ENCODE measurements around the gene C2CD2.
"Not testable (repeated sequence)": the region's sequence is repeated elsewhere in the genome, so short reads cannot be mapped to it uniquely, and the experiment has no call there.

The C2CD2 gene

DNA sequence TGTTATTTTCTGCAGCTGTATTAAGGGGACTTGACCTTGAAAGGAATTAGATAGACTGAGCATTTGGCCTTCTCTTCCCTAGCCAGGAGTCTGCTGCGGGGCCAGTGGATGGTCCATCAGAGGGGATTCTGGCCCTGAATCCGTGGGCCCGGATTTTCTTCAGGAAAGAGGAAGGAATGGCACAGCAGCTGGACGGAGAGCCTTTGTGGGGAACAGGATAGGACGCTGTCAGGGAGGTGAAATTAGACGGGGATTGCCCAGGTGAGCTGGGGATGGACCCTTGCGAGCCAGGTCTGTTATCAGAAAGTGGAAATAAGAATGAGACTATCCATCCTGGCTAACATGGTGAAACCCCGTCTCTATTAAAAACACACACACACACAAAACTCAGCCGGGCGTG, 1.7 kb upstream of the C2CD2 start:
- H3K9ac ChIP-seq (ENCODE audit: low read length), result no peak overlapping the region
- H3K4me1 ChIP-seq (ENCODE audit: control insufficient read depth, insufficient read depth, low read length), result peaks cover 44% of the 10 kb centered on the region
- H3K36me3 ChIP-seq (ENCODE audit: control insufficient read depth, insufficient read depth, low read length, severe bottlenecking), result peaks cover under 1% of the 10 kb centered on the region
- H3K9me3 ChIP-seq (ENCODE audit: control insufficient read depth, low read length), result no peaks in the 10 kb centered on the region
- no peaks in the 10 kb centered on the region for H3K27me3 ChIP-seq (replicated peaks; ENCODE audit: control insufficient read depth, insufficient read depth, low read length)
- H3K4me3 ChIP-seq (ENCODE audit: low read length), result no peak overlapping the region
- DNase-seq (ENCODE audit: low read depth), result no peak

DNA sequence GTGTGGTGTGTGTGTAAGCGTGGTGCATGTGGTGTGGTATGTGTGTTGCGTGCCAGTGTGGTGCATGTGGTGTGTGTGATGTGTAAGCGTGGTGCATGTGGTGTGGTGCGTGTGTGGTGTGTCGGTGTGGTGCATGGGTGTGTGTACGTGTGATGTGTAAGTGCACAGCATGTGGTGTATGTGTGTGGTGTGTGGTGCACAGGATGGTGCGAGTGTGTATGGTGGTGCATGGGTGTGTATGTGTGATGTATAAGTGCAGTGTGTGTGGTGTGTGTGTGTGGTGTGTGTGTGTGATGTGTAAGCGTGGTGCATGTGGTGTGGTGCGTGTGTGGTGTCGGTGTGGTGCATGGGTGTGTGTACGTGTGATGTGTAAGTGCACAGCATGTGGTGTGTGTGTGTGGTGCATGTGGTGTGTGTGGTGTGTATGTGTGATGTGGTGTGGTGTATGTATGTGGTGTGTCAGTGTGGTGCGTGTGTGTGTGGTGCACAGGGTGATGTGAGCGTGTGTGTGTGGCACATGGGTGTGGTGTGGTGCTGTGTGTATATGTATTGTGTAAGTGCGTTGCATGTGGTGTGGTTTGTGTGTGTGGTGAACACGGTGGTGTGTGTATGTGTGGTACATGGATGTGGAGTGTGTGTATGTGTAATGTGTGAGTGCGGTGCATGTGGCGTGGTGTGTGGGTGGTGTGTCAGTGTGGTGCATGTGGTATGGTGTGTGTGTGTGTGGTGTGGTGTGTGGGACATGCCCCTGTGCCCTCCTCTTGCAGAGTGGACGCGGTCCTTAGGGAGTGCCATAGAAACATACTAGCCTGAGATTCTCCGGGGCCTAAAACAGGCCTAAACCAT, 1.1 kb upstream of the C2CD2 start:
- no peak overlapping the region for H3K9ac ChIP-seq (ENCODE audit: low read length)
- DNase-seq (ENCODE audit: low read depth), result no peak
- peaks cover 5% of the 10 kb centered on the region for H3K36me3 ChIP-seq (ENCODE audit: control insufficient read depth, insufficient read depth, low read length, severe bottlenecking)
- peaks cover 48% of the 10 kb centered on the region for H3K4me1 ChIP-seq (ENCODE audit: control insufficient read depth, insufficient read depth, low read length)
- no peak overlapping the region for H3K4me3 ChIP-seq (ENCODE audit: low read length)
- no peaks in the 10 kb centered on the region for H3K9me3 ChIP-seq (ENCODE audit: control insufficient read depth, low read length)
- H3K27me3 ChIP-seq (replicated peaks; ENCODE audit: control insufficient read depth, insufficient read depth, low read length), result no peaks in the 10 kb centered on the region

GRCh38 chr21:41953249-41953830, 478 bp downstream of the C2CD2 start:
- H3K9ac ChIP-seq (ENCODE audit: low read length), result peak overlapping the region; percentile 94
- H3K4me3 ChIP-seq (ENCODE audit: low read length), result peak overlapping the region; percentile 95
- H3K27me3 ChIP-seq (replicated peaks; ENCODE audit: control insufficient read depth, insufficient read depth, low read length), result no peaks in the 10 kb centered on the region
- peak; percentile 56 for DNase-seq (ENCODE audit: low read depth)
- peaks cover 55% of the 10 kb centered on the region for H3K4me1 ChIP-seq (ENCODE audit: control insufficient read depth, insufficient read depth, low read length)
- H3K36me3 ChIP-seq (ENCODE audit: control insufficient read depth, insufficient read depth, low read length, severe bottlenecking), result peaks cover 5% of the 10 kb centered on the region
- no peaks in the 10 kb centered on the region for H3K9me3 ChIP-seq (ENCODE audit: control insufficient read depth, low read length)

DNA sequence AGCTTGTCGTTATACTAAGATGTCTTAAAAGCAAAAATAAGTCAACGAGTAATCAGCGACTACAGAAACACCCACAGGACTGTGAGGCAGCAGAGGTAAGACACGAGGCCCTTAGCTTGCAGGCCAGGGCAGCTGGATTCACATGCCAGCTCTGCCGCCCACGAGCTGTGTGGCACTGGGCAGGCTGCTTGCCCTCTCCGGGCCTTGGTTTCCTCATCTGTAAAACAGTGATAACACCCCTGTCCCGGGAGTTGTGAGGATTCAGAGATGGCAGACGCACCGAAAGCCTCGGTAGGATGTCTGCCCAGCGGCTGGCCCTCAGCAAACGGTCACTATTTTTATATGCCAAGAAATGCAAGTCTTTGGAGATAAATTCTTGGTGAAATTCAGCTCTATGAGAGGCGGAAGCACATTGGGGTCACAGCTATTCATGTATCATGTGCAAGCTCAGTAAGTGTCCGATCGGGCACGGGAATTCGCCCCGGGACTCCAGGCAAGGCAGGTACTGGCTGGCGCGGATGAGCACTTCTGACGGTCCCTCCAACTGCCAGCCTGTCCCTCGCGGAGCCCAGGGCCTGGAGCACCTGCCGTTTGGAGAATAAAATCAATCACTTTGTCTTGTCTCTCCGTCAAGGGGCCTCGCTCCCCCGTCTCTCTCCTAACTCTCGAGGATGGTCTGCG, 1.1 kb downstream of the C2CD2 start:
- Histone ChIP-seq H3K4me3 (ENCODE audit: low read length) (peak overlapping the region; percentile 95), H3K27me3 (replicated peaks; ENCODE audit: control insufficient read depth, insufficient read depth, low read length) (no peaks in the 10 kb centered on the region), H3K9ac (ENCODE audit: low read length) (peak overlapping the region; percentile 94), H3K9me3 (ENCODE audit: control insufficient read depth, low read length) (no peaks in the 10 kb centered on the region), H3K36me3 (ENCODE audit: control insufficient read depth, insufficient read depth, low read length, severe bottlenecking) (peaks cover 5% of the 10 kb centered on the region), H3K4me1 (ENCODE audit: control insufficient read depth, insufficient read depth, low read length) (peaks cover 54% of the 10 kb centered on the region)
- DNase-seq (ENCODE audit: low read depth), result no peak

DNA sequence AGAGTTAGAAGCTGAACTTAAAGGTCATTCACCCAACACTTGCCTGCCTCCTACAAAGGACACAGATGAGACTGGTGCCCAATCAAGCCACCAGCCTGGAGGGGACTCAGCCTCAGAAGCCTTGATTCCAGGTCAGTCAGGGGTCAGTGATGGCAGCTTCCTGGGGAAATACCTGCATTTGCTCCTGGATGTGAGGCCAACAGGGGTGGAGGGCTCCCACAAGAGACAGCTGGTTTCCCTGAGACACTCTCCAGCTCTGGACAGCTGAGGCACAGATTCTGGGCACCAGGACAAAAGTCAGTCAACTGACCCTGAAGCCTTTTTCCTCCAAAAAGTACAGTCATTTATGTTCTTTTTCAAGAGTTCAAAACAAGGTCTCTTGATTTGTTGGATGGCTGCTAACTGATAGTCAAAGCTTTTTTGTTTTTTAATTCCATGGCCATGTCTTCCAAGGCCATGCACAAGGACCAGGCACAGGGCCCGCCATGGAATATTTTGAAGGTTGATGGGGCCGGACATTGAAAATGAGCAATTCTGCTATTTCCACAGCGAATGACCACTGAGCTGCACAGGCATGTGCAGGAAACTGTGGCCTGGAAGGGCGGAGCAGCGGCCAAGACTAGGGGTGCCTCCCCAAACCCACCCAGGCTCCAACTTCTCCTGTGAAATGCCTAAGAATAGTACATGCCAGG, 1.8 kb downstream of the C2CD2 start:
- peaks cover 5% of the 10 kb centered on the region for H3K36me3 ChIP-seq (ENCODE audit: control insufficient read depth, insufficient read depth, low read length, severe bottlenecking)
- no peaks in the 10 kb centered on the region for H3K27me3 ChIP-seq (replicated peaks; ENCODE audit: control insufficient read depth, insufficient read depth, low read length)
- no peaks in the 10 kb centered on the region for H3K9me3 ChIP-seq (ENCODE audit: control insufficient read depth, low read length)
- H3K9ac ChIP-seq (ENCODE audit: low read length), result peak overlapping the region; percentile 94
- peak overlapping the region; percentile 95 for H3K4me3 ChIP-seq (ENCODE audit: low read length)
- no peak for DNase-seq (ENCODE audit: low read depth)
- H3K4me1 ChIP-seq (ENCODE audit: control insufficient read depth, insufficient read depth, low read length), result peaks cover 52% of the 10 kb centered on the region

GRCh38 chr21:41950941-41951351, 2.9 kb downstream of the C2CD2 start:
- Histone ChIP-seq H3K27me3 (replicated peaks; ENCODE audit: control insufficient read depth, insufficient read depth, low read length) (no peaks in the 10 kb centered on the region), H3K9ac (ENCODE audit: low read length) (peak overlapping the region; percentile 28), H3K9me3 (ENCODE audit: control insufficient read depth, low read length) (no peaks in the 10 kb centered on the region), H3K4me3 (ENCODE audit: low read length) (peak overlapping the region; percentile 95), H3K36me3 (ENCODE audit: control insufficient read depth, insufficient read depth, low read length, severe bottlenecking) (peaks cover 5% of the 10 kb centered on the region), H3K4me1 (ENCODE audit: control insufficient read depth, insufficient read depth, low read length) (peaks cover 52% of the 10 kb centered on the region)
- DNase-seq (ENCODE audit: low read depth), result no peak

GRCh38 chr21:41949631-41950030, 4.2 kb downstream of the C2CD2 start:
- DNase-seq (ENCODE audit: low read depth); H3K27me3 ChIP-seq (replicated peaks; ENCODE audit: control insufficient read depth, insufficient read depth, low read length); H3K4me3 ChIP-seq (ENCODE audit: low read length); H3K9me3 ChIP-seq (ENCODE audit: control insufficient read depth, low read length); H3K9ac ChIP-seq (ENCODE audit: low read length); H3K36me3 ChIP-seq (ENCODE audit: control insufficient read depth, insufficient read depth, low read length, severe bottlenecking): not testable (repeated sequence)
- peaks cover 52% of the 10 kb centered on the region for H3K4me1 ChIP-seq (ENCODE audit: control insufficient read depth, insufficient read depth, low read length)

DNA sequence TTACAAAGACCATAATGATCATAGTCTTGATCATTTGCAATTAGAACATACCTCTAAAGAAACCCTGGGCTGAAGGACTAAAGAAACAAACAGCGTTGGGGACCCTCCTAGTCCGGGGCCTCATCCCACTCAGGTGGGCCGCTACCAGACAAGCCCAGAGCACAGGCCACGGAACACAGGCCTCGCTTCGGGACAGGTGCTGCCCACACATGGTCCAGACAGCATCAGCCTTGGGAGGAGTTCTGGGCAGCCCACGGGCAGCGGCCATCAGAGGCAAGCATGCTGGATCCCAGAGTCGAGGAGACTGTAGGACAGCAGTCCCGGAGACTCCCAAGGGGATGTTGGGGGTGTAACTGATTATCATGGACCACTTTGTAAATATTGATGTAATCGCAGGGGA, 4.9 kb downstream of the C2CD2 start:
- H3K9me3 ChIP-seq (ENCODE audit: control insufficient read depth, low read length), result no peaks in the 10 kb centered on the region
- no peak for DNase-seq (ENCODE audit: low read depth)
- H3K36me3 ChIP-seq (ENCODE audit: control insufficient read depth, insufficient read depth, low read length, severe bottlenecking), result peaks cover 5% of the 10 kb centered on the region
- peaks cover 48% of the 10 kb centered on the region for H3K4me1 ChIP-seq (ENCODE audit: control insufficient read depth, insufficient read depth, low read length)
- H3K9ac ChIP-seq (ENCODE audit: low read length), result peak overlapping the region; percentile 77
- no peaks in the 10 kb centered on the region for H3K27me3 ChIP-seq (replicated peaks; ENCODE audit: control insufficient read depth, insufficient read depth, low read length)
- H3K4me3 ChIP-seq (ENCODE audit: low read length), result no peak overlapping the region

- peak overlapping the region; percentile 61 for H3K4me3 ChIP-seq (ENCODE audit: low read length)
- H3K4me1 ChIP-seq (ENCODE audit: control insufficient read depth, insufficient read depth, low read length), result peaks cover 48% of the 10 kb centered on the region
Observed at GRCh38 chr21:41948078-41948895, 5.5 kb downstream of the C2CD2 start.

DNA sequence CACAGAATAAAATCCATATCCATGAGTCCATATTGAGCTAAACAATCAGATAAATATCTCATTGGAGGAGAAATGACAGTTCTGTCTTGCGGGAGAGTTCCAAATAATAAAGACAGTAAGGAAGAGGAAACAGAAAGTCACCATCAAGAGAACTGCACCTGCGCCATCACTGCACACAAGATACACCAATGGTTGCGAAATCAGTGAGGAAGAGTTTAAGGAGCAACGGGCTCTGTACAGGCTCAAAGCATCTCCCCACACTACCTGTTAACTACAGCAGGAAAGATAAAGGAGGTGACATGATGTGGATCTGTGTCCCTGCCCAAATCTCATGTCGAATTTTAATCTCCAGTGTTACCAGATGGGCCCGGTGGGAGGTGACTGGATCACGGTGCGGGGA, 7.8 kb downstream of the C2CD2 start:
- no peaks in the 10 kb centered on the region for H3K9me3 ChIP-seq (ENCODE audit: control insufficient read depth, low read length)
- H3K36me3 ChIP-seq (ENCODE audit: control insufficient read depth, insufficient read depth, low read length, severe bottlenecking), result peaks cover 16% of the 10 kb centered on the region
- H3K4me1 ChIP-seq (ENCODE audit: control insufficient read depth, insufficient read depth, low read length), result peaks cover 33% of the 10 kb centered on the region
- H3K27me3 ChIP-seq (replicated peaks; ENCODE audit: control insufficient read depth, insufficient read depth, low read length), result no peaks in the 10 kb centered on the region
- H3K4me3 ChIP-seq (ENCODE audit: low read length), result no peak overlapping the region
- DNase-seq (ENCODE audit: low read depth), result no peak
- no peak overlapping the region for H3K9ac ChIP-seq (ENCODE audit: low read length)

More at GRCh38 chr21:41948078-41948895, 5.5 kb downstream of the C2CD2 start:
- H3K27me3 ChIP-seq (replicated peaks; ENCODE audit: control insufficient read depth, insufficient read depth, low read length), result no peaks in the 10 kb centered on the region
- no peaks in the 10 kb centered on the region for H3K9me3 ChIP-seq (ENCODE audit: control insufficient read depth, low read length)
- H3K36me3 ChIP-seq (ENCODE audit: control insufficient read depth, insufficient read depth, low read length, severe bottlenecking), result peaks cover 5% of the 10 kb centered on the region
- peak; percentile 27 for DNase-seq (ENCODE audit: low read depth)
- H3K9ac ChIP-seq (ENCODE audit: low read length), result peak overlapping the region; percentile 82
